Upper lobe of right lung (tissue), 1 donor: ENCODE measurements around the gene STOX2. TPM values are rescaled to one million over a fixed set of nuclear protein-coding genes. Genes with fewer than 3 reads are reported as not detected.

Source experiments
- ATAC-seq: fragments of 200-7000 bp; cut with Tn5 transposase; one replicate; pipeline ENCODE4 v1.9.1; 2020; ENCODE audit warnings: mild to moderate bottlenecking, moderate library complexity
- DNase-seq: peaks from one replicate; pipeline ENCODE4 v3.0.0-alpha.2; 2020
- H3K27ac ChIP-seq: fragments of 200-600 bp; one replicate; pipeline ENCODE4 v1.8.0; 2022
- H3K27me3 ChIP-seq: fragments of 200-600 bp; one replicate; pipeline ENCODE4 v1.8.0; 2022; ENCODE audit warnings: mild to moderate bottlenecking
- H3K36me3 ChIP-seq: fragments of 200-600 bp; one replicate; pipeline ENCODE4 v1.8.0; 2022
- H3K4me1 ChIP-seq: fragments of 200-600 bp; one replicate; pipeline ENCODE4 v1.8.0; 2022
- H3K4me3 ChIP-seq: fragments of 200-600 bp; one replicate; pipeline ENCODE4 v1.8.0; 2022; ENCODE audit warnings: mild to moderate bottlenecking
- H3K9me3 ChIP-seq: fragments of 200-600 bp; one replicate; pipeline ENCODE4 v1.8.0; 2022
- CTCF ChIP-seq: fragments of 200-600 bp; IDR thresholded peaks from one replicate; pipeline ENCODE4 v1.8.0; 2022; ENCODE audit warnings: antibody characterized with exemption
- intact Hi-C: fragments of 100-400 bp; cut with DNase I; formaldehyde crosslinking; loops from one replicate; pipeline ENCODE4 v1.11.0; 2022
- total RNA-seq: library from RNA; stranded (reverse); fragmentation: NEBNext Ultra II Directional; extraction: Animal tissue kit (Norgen Biotek cat#: 25700); gene quantifications from one replicate; pipeline ENCODE4 v1.2.1, GENCODE V29; 2021
- donor health status: DM: no; HTN: yes; CAD: no; lungs with severe emphysema.

The STOX2 gene
- total RNA-seq, 1 donor from 2014 or later = 12.9 TPM

GRCh38 chr4:184000457-184001396 is 95.6 kb downstream of the STOX2 start:
- no peak for TF ChIP-seq CTCF
- intact Hi-C loops = no loop called here
- ATAC-seq (no peak), DNase-seq (no peak)
- no peak overlapping the region for H3K4me3 ChIP-seq
- H3K9me3 ChIP-seq = no peaks in the 10 kb centered on the region
- no peaks in the 10 kb centered on the region for H3K4me1 ChIP-seq
- H3K36me3 ChIP-seq = no peaks in the 10 kb centered on the region
- no peaks in the 10 kb centered on the region for H3K27me3 ChIP-seq
- no peak overlapping the region for H3K27ac ChIP-seq

- Histone ChIP-seq H3K27ac (no peak overlapping the region), H3K4me3 (no peak overlapping the region), H3K36me3 (no peaks in the 10 kb centered on the region), H3K4me1 (no peaks in the 10 kb centered on the region), H3K9me3 (no peaks in the 10 kb centered on the region), H3K27me3 (no peaks in the 10 kb centered on the region)
- intact Hi-C loops = no loop called here
- DNase-seq (no peak), ATAC-seq (no peak)
- TF ChIP-seq CTCF = no peak
Observed at GRCh38 chr4:184003433-184003832, 98.3 kb downstream of the STOX2 start.

- intact Hi-C loops = no loop called here
- Histone ChIP-seq H3K27me3 (no peaks in the 10 kb centered on the region), H3K4me1 (no peaks in the 10 kb centered on the region), H3K4me3 (no peak overlapping the region), H3K9me3 (no peaks in the 10 kb centered on the region), H3K36me3 (no peaks in the 10 kb centered on the region), H3K27ac (no peak overlapping the region)
- DNase-seq (no peak), ATAC-seq (no peak)
- no peak for TF ChIP-seq CTCF
Observed at GRCh38 chr4:184007891-184008290, 102.8 kb downstream of the STOX2 start.

- Histone ChIP-seq H3K4me3 (no peak overlapping the region), H3K9me3 (no peaks in the 10 kb centered on the region), H3K4me1 (no peaks in the 10 kb centered on the region), H3K27me3 (no peaks in the 10 kb centered on the region), H3K36me3 (no peaks in the 10 kb centered on the region), H3K27ac (no peak overlapping the region)
- no peak for TF ChIP-seq CTCF
- no peak for ATAC-seq
- intact Hi-C loops = no loop called here
- DNase-seq = no peak
Observed at GRCh38 chr4:184010696-184011095, 105.6 kb downstream of the STOX2 start.

- DNase-seq = no peak
Observed at GRCh38 chr4:184011826-184012380, 106.8 kb downstream of the STOX2 start.

More at GRCh38 chr4:184011826-184012380, 106.8 kb downstream of the STOX2 start:
- H3K27me3 ChIP-seq = no peaks in the 10 kb centered on the region
- H3K4me1 ChIP-seq = no peaks in the 10 kb centered on the region
- no peaks in the 10 kb centered on the region for H3K36me3 ChIP-seq
- H3K9me3 ChIP-seq = no peaks in the 10 kb centered on the region
- no peak for TF ChIP-seq CTCF
- no peak overlapping the region for H3K27ac ChIP-seq
- no peak for ATAC-seq
- intact Hi-C loops = no loop called here
- no peak overlapping the region for H3K4me3 ChIP-seq
